Aortic smooth muscle cell (primary cell): ENCODE measurements around the gene ZBTB44. TPM values are rescaled to one million over a fixed set of nuclear protein-coding genes. Genes with fewer than 3 reads are reported as not detected.

Experiments used
- total RNA-seq: library from RNA; depleted of rRNA; stranded (reverse); fragments of >200 nt; gene quantifications from 2 replicates; pipeline ENCODE4 v1.2.3, GENCODE V29; 2014

The ZBTB44 gene
- total RNA-seq = 17.7 and 24.4 TPM in 2 replicates

GRCh38 chr11:130314750-130315285 lies at the start of gene ZBTB44:
Gene ZBTB44 (minus strand): TSS chr11:130314917. CDS start chr11:130261873, 53,044 bp downstream.

Other genes with a start within 250 kb of the ZBTB44 start
- gene APLP2, start 245.0 kb downstream of the ZBTB44 start, total RNA-seq = 1,685 and 1,924 TPM in 2 replicates
- gene ST14, start 155.1 kb downstream of the ZBTB44 start, total RNA-seq = 0.06 TPM in 1 of 2 replicates, not detected in the other
- gene ADAMTS8, start 113.7 kb upstream of the ZBTB44 start, total RNA-seq = 0.37 and 0.53 TPM in 2 replicates
- 44.9 and 47.6 TPM in 2 replicates for gene ADAMTS15, start 133.7 kb upstream of the ZBTB44 start, total RNA-seq